Measurements from ENCODE around the gene FAM240B. TPM values are rescaled to one million over a fixed set of nuclear protein-coding genes. Genes with fewer than 3 reads are reported as not detected.

FAM240B gene
- total RNA-seq, 2 experiments from 2014 or later: not detected

DNA sequence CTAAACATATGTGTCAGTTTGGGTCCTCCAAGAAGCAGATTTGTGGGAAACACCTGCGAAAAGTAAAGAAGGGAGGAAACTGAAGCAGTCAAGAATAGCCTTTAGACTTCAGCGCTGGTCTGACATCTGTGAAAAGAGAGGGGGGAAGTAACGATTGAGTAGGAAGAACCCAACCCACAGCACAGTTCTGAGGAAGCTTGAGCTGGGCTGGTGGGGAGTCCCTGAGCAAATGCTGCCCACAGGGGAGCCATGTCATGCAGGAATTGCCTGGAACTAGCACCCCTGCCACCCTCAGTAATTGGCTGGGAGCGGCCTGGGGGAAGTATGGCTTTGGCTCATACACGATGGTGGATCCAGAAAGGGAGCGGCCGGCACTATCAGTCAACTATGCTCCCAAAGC is 20.6 kb downstream of the FAM240B start:
- intact Hi-C loops (cut with DNase I, micrococcal nuclease): no loop called here
- Histone ChIP-seq H3K27ac (ENCODE audit: low read depth in 1 of 2, low read length in 2 of 2) (no peak overlapping the region), H3K4me1 (ENCODE audit: insufficient read depth, low read length) (no peaks in the 10 kb centered on the region), H3K9me3 (ENCODE audit: control insufficient read depth in 1 of 2, insufficient read depth in 1 of 2, low read length in 2 of 2) (no peaks in the 10 kb centered on the region), H3K4me3 (ENCODE audit: low read length) (no peak overlapping the region), H3K27me3 (ENCODE audit: control insufficient read depth in 1 of 2, insufficient read depth in 2 of 2, low read length in 2 of 2) (peaks cover 0 to 6% of the 10 kb centered on the region in 2 experiments), H3K36me3 (ENCODE audit: insufficient read depth, low read length) (no peaks in the 10 kb centered on the region)
- Mint-ChIP-seq H3K9me3 (no peaks in the 10 kb centered on the region), H3K36me3 (ENCODE audit: low read depth) (no peaks in the 10 kb centered on the region), H3K27me3 (peaks cover 11% of the 10 kb centered on the region), H3K4me3 (no peak overlapping the region), H3K27ac (no peak overlapping the region), H3K4me1 (ENCODE audit: low read depth) (no peaks in the 10 kb centered on the region)
- TF ChIP-seq, protein P1, sequence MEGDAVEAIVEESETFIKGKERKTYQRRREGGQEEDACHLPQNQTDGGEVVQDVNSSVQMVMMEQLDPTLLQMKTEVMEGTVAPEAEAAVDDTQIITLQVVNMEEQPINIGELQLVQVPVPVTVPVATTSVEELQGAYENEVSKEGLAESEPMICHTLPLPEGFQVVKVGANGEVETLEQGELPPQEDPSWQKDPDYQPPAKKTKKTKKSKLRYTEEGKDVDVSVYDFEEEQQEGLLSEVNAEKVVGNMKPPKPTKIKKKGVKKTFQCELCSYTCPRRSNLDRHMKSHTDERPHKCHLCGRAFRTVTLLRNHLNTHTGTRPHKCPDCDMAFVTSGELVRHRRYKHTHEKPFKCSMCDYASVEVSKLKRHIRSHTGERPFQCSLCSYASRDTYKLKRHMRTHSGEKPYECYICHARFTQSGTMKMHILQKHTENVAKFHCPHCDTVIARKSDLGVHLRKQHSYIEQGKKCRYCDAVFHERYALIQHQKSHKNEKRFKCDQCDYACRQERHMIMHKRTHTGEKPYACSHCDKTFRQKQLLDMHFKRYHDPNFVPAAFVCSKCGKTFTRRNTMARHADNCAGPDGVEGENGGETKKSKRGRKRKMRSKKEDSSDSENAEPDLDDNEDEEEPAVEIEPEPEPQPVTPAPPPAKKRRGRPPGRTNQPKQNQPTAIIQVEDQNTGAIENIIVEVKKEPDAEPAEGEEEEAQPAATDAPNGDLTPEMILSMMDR (IDR thresholded peaks at IDR 0.05): no peak
- DNase-seq: no peak
- ATAC-seq (ENCODE audit: poor library complexity): no peak
- ChIA-PET POLR2A (no interaction called here), CTCF (no interaction called here)

DNA sequence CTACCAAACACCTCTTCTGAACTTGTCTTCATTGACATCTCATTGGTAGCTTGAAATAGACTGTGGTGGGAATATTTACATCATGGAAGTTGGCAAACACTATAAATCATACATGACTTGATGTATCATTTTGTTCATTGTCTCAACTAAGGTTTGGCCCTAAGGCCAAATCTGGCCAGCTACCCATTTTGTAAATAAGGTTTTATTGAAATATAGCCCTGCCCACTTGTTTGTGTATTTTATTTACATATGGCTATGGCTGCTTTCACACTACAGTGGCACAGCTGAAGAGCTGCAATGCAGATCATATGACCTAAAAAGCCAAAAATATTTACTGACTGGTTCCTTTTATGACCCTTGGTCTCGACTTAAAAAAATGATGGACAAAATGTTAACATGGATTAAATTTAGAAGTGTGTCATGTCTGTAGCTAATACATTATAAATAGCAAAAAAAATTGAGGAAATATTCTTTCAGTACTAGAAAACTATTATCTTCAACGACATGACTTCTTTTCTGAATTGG is 22.1 kb downstream of the FAM240B start:
- ATAC-seq (ENCODE audit: poor library complexity): no peak

DNA sequence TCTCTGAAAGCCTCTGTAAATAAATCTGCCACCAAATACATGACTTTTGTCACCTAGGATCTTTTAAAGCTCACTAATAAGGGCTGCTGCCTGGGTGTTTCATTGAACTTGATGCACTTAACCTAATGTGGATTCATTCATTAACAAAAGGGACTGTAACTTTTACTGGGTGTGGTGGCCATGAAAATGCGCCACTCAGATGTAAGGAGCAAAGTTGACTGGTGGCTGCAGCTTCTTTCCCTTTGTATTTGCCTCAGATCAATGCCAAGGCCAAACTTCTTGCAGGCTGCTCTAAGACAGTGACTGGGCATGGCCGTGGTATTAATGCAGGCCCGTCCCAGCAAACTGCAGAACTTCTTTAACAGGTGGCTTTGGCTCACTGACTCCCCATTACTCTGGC is 22.9 kb downstream of the FAM240B start:
- intact Hi-C loops (cut with DNase I, micrococcal nuclease): no loop called here

More for the DNA sequence above, 22.1 kb downstream of the FAM240B start:
- Histone ChIP-seq H3K27ac (ENCODE audit: low read depth in 1 of 2, low read length in 2 of 2) (no peak overlapping the region), H3K9me3 (ENCODE audit: control insufficient read depth in 1 of 2, insufficient read depth in 1 of 2, low read length in 2 of 2) (peaks cover 0 to 5% of the 10 kb centered on the region in 2 experiments), H3K27me3 (ENCODE audit: control insufficient read depth in 1 of 2, insufficient read depth in 2 of 2, low read length in 2 of 2) (peaks cover under 1 to 5% of the 10 kb centered on the region in 2 experiments), H3K36me3 (ENCODE audit: insufficient read depth, low read length) (no peaks in the 10 kb centered on the region), H3K4me3 (ENCODE audit: low read length) (no peak overlapping the region), H3K4me1 (ENCODE audit: insufficient read depth, low read length) (no peaks in the 10 kb centered on the region)
- Mint-ChIP-seq H3K9me3 (no peaks in the 10 kb centered on the region), H3K4me1 (ENCODE audit: low read depth) (no peaks in the 10 kb centered on the region), H3K27me3 (peaks cover 4% of the 10 kb centered on the region), H3K36me3 (ENCODE audit: low read depth) (no peaks in the 10 kb centered on the region), H3K27ac (no peak overlapping the region), H3K4me3 (no peak overlapping the region)
- TF ChIP-seq, protein P1 (IDR thresholded peaks at IDR 0.05): no peak
- CTCF ChIA-PET: interaction anchor here (0.5 kb wide), 1 partner anchor 15 kb away, joined by 5 read pairs; no protein-coding TSS in a partner anchor
- POLR2A ChIA-PET: no interaction called here
- intact Hi-C loops (cut with DNase I, micrococcal nuclease): no loop called here
- no peak for DNase-seq

More for the DNA sequence above, 22.9 kb downstream of the FAM240B start:
- ATAC-seq (ENCODE audit: poor library complexity) (no peak), DNase-seq (no peak)
- Histone ChIP-seq H3K27me3 (ENCODE audit: control insufficient read depth in 1 of 2, insufficient read depth in 2 of 2, low read length in 2 of 2) (peaks cover 0 to 5% of the 10 kb centered on the region in 2 experiments), H3K27ac (ENCODE audit: low read depth in 1 of 2, low read length in 2 of 2) (no peak overlapping the region), H3K36me3 (ENCODE audit: insufficient read depth, low read length) (no peaks in the 10 kb centered on the region), H3K9me3 (ENCODE audit: control insufficient read depth in 1 of 2, insufficient read depth in 1 of 2, low read length in 2 of 2) (peaks cover 0 to 5% of the 10 kb centered on the region in 2 experiments), H3K4me3 (ENCODE audit: low read length) (no peak overlapping the region), H3K4me1 (ENCODE audit: insufficient read depth, low read length) (no peaks in the 10 kb centered on the region)
- Mint-ChIP-seq H3K4me1 (ENCODE audit: low read depth) (no peaks in the 10 kb centered on the region), H3K27me3 (peaks cover 4% of the 10 kb centered on the region), H3K27ac (no peak overlapping the region), H3K9me3 (no peaks in the 10 kb centered on the region), H3K36me3 (ENCODE audit: low read depth) (no peaks in the 10 kb centered on the region), H3K4me3 (no peak overlapping the region)
- ChIA-PET POLR2A (no interaction called here), CTCF (no interaction called here)
- TF ChIP-seq, protein P1 (IDR thresholded peaks at IDR 0.05): no peak

Data from CD4-positive, alpha-beta T cell (primary cell).